ENCODE results near the gene YJEFN3.

The YJEFN3 gene

GRCh38 chr19:19488875-19489690 is 39.6 kb upstream of the YJEFN3 start:
- H3K36me3 ChIP-seq (ENCODE audit: control insufficient read depth, insufficient read depth, low read length, severe bottlenecking) = peaks cover 18% of the 10 kb centered on the region
- H3K4me1 ChIP-seq (ENCODE audit: control insufficient read depth, insufficient read depth, low read length) = peaks cover 33% of the 10 kb centered on the region
- H3K27me3 ChIP-seq (replicated peaks; ENCODE audit: control insufficient read depth, insufficient read depth, low read length) = no peaks in the 10 kb centered on the region
- peak overlapping the region; percentile 84 for H3K9ac ChIP-seq (ENCODE audit: low read length)
- no peaks in the 10 kb centered on the region for H3K9me3 ChIP-seq (ENCODE audit: control insufficient read depth, low read length)
- peak overlapping the region; percentile 76 for H3K4me3 ChIP-seq (ENCODE audit: low read length)
- peak; percentile 90 for DNase-seq (ENCODE audit: low read depth)

- Histone ChIP-seq H3K9me3 (ENCODE audit: control insufficient read depth, low read length) (no peaks in the 10 kb centered on the region), H3K36me3 (ENCODE audit: control insufficient read depth, insufficient read depth, low read length, severe bottlenecking) (peaks cover 25% of the 10 kb centered on the region), H3K4me3 (ENCODE audit: low read length) (peak overlapping the region; percentile 76), H3K27me3 (replicated peaks; ENCODE audit: control insufficient read depth, insufficient read depth, low read length) (no peaks in the 10 kb centered on the region), H3K4me1 (ENCODE audit: control insufficient read depth, insufficient read depth, low read length) (peaks cover 32% of the 10 kb centered on the region), H3K9ac (ENCODE audit: low read length) (peak overlapping the region; percentile 84)
- no peak for DNase-seq (ENCODE audit: low read depth)
Measured at GRCh38 chr19:19489804-19490204, 38.9 kb upstream of the YJEFN3 start.

DNA sequence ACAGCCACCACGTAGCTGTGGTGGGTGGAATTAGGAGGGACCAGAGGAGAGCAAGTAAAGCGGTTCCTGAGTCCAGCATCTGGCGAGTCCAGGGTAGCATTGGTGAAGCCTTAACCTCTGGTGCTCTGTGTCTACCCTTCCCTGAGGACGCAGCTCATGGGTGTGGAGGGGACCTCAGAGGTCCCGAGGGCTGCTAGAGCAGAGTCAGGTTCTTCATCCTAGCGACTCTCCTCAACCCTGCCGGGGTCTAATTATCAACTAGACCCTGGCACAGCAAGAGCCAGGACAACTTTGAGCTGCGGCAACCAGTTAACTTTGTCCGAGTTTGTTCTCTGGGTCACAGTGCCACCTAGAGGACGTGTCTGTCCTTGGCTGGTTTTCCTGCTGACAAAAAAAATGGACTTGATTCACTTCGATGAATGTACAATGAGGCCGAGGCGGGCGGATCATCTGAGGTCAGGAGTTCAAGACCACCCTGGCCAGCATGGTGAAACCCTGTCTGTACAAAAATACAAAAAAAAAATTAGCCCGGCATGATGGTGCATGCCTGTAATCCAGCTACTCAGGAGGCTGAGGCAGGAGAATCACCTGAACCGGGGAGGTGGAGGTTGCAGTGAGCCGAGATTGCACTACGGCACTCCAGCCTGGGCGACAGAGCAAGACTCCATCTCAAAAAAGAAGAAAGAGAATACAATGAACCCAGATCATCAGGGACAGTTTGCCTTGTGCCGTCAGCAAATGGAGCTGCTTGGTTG is 38.3 kb upstream of the YJEFN3 start:
- Histone ChIP-seq H3K36me3 (ENCODE audit: control insufficient read depth, insufficient read depth, low read length, severe bottlenecking) (peaks cover 26% of the 10 kb centered on the region), H3K27me3 (replicated peaks; ENCODE audit: control insufficient read depth, insufficient read depth, low read length) (no peaks in the 10 kb centered on the region), H3K9me3 (ENCODE audit: control insufficient read depth, low read length) (no peaks in the 10 kb centered on the region), H3K9ac (ENCODE audit: low read length) (peak overlapping the region; percentile 84), H3K4me3 (ENCODE audit: low read length) (peak overlapping the region; percentile 76), H3K4me1 (ENCODE audit: control insufficient read depth, insufficient read depth, low read length) (peaks cover 26% of the 10 kb centered on the region)
- peak; percentile 92 for DNase-seq (ENCODE audit: low read depth)

GRCh38 chr19:19491321-19492025 is 37.2 kb upstream of the YJEFN3 start:
- Histone ChIP-seq H3K9ac (ENCODE audit: low read length) (no peak overlapping the region), H3K4me3 (ENCODE audit: low read length) (no peak overlapping the region), H3K4me1 (ENCODE audit: control insufficient read depth, insufficient read depth, low read length) (peaks cover 22% of the 10 kb centered on the region), H3K36me3 (ENCODE audit: control insufficient read depth, insufficient read depth, low read length, severe bottlenecking) (peaks cover 31% of the 10 kb centered on the region), H3K27me3 (replicated peaks; ENCODE audit: control insufficient read depth, insufficient read depth, low read length) (no peaks in the 10 kb centered on the region), H3K9me3 (ENCODE audit: control insufficient read depth, low read length) (no peaks in the 10 kb centered on the region)
- DNase-seq (ENCODE audit: low read depth) = no peak

DNA sequence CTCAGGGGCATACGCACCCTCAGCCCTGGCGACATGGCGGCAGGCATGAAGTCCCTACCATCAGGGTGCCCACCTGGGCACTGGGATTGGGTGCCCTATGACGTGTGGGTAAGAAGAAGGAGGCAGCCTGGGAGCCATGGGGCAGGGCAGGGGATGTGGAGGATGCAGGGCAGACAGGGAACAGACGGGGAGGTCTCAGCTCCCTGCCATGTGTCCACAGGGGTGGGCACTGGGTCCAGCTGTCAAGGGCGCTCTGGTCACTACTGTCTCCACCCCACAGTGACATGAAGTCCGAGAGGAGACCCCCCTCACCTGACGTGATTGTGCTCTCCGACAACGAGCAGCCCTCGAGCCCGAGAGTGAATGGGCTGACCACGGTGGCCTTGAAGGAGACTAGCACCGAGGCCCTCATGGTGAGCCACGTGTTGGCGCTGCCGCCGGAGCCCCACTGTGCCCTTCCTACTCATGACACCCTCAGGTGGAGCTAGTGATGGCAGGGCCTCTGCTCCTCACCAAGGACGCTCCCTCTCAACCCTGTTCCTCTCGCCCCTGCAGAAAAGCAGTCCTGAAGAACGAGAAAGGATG is 36.6 kb upstream of the YJEFN3 start:
- H3K36me3 ChIP-seq (ENCODE audit: control insufficient read depth, insufficient read depth, low read length, severe bottlenecking) = peaks cover 35% of the 10 kb centered on the region
- no peak for DNase-seq (ENCODE audit: low read depth)
- H3K9me3 ChIP-seq (ENCODE audit: control insufficient read depth, low read length) = no peaks in the 10 kb centered on the region
- no peak overlapping the region for H3K9ac ChIP-seq (ENCODE audit: low read length)
- H3K27me3 ChIP-seq (replicated peaks; ENCODE audit: control insufficient read depth, insufficient read depth, low read length) = no peaks in the 10 kb centered on the region
- no peak overlapping the region for H3K4me3 ChIP-seq (ENCODE audit: low read length)
- peaks cover 22% of the 10 kb centered on the region for H3K4me1 ChIP-seq (ENCODE audit: control insufficient read depth, insufficient read depth, low read length)

GRCh38 chr19:19493841-19494546 is 34.7 kb upstream of the YJEFN3 start:
- Histone ChIP-seq H3K36me3 (ENCODE audit: control insufficient read depth, insufficient read depth, low read length, severe bottlenecking) (peaks cover 47% of the 10 kb centered on the region), H3K27me3 (replicated peaks; ENCODE audit: control insufficient read depth, insufficient read depth, low read length) (no peaks in the 10 kb centered on the region), H3K9ac (ENCODE audit: low read length) (no peak overlapping the region), H3K4me3 (ENCODE audit: low read length) (no peak overlapping the region), H3K9me3 (ENCODE audit: control insufficient read depth, low read length) (no peaks in the 10 kb centered on the region), H3K4me1 (ENCODE audit: control insufficient read depth, insufficient read depth, low read length) (peaks cover 13% of the 10 kb centered on the region)
- DNase-seq (ENCODE audit: low read depth) = no peak

DNA sequence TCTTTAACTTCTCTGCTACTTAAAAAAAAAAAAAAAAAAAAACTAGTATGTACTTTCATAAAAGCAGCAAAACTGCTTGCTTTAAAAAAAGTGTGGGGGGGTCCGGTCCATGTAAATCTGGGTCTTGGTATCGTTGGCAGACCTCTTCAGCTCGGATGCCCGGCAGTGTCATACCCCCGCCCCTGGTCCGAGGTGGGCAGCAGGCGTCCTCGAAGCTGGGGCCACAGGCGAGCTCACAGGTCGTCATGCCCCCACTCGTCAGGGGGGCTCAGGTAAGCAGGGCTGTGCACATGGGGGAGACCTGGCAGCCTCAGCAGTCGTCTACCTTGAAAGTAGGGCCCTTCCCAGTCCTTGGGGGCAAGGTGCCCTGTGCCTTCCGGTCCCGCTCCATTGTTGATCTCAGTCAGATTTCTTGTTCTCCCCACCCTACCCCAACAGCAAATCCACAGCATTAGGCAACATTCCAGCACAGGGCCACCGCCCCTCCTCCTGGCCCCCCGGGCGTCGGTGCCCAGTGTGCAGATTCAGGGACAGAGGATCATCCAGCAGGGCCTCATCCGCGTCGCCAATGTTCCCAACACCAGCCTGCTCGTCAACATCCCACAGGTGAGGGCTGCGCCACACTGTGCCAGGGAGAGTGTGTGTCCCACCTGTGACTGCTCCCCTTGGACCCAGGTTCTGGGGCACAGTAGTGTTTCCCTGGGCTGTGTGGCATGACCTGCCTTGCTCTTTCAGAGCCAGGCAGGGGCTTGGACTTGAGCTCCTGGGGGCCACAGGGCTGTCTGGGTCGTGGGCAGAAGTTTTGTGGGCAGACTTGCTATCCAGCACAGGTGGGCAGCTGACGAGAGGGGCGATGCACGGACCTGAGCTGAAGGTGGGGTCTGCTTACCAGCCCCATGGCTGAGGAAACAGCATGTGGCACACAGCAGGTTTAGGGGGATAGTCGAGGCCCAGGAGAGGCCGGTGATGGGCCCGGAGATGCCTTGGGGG is 32.8 kb upstream of the YJEFN3 start:
- Histone ChIP-seq H3K4me3 (ENCODE audit: low read length) (no peak overlapping the region), H3K4me1 (ENCODE audit: control insufficient read depth, insufficient read depth, low read length) (no peaks in the 10 kb centered on the region), H3K27me3 (replicated peaks; ENCODE audit: control insufficient read depth, insufficient read depth, low read length) (no peaks in the 10 kb centered on the region), H3K9me3 (ENCODE audit: control insufficient read depth, low read length) (no peaks in the 10 kb centered on the region), H3K9ac (ENCODE audit: low read length) (no peak overlapping the region), H3K36me3 (ENCODE audit: control insufficient read depth, insufficient read depth, low read length, severe bottlenecking) (peaks cover 65% of the 10 kb centered on the region)
- DNase-seq (ENCODE audit: low read depth) = no peak

DNA sequence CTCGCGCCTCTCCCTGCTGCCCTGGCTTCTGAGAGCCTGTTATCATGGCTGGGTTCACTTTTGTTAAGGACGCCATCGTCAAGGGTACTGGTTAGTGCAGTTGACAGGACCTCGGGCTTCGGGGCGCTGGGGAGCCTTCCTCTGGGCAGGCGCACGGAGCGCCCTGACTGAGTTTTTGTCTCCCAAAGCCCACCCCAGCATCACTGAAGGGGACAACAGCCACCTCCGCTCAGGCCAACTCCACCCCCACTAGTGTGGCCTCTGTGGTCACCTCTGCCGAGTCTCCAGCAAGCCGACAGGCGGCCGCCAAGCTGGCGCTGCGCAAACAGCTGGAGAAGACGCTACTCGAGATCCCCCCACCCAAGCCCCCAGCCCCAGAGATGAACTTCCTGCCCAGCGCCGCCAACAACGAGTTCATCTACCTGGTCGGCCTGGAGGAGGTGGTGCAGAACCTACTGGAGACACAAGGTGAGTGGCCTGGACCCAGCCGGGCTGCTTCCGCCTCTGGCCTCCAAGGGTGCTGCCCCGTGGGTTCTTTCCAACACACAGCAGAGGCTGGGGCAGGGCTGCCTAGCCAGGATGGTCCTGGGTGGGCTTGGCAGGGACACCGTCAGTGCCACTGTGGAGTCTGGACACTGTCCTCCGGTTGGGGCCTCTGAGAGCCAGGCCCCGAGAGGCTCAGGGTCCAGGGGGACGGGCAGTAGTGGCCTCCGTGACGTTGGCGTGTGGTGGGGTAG is 30.3 kb upstream of the YJEFN3 start:
- Histone ChIP-seq H3K27me3 (replicated peaks; ENCODE audit: control insufficient read depth, insufficient read depth, low read length) (no peaks in the 10 kb centered on the region), H3K9me3 (ENCODE audit: control insufficient read depth, low read length) (no peaks in the 10 kb centered on the region), H3K36me3 (ENCODE audit: control insufficient read depth, insufficient read depth, low read length, severe bottlenecking) (peaks cover 81% of the 10 kb centered on the region), H3K4me1 (ENCODE audit: control insufficient read depth, insufficient read depth, low read length) (no peaks in the 10 kb centered on the region), H3K9ac (ENCODE audit: low read length) (no peak overlapping the region), H3K4me3 (ENCODE audit: low read length) (no peak overlapping the region)
- no peak for DNase-seq (ENCODE audit: low read depth)

GRCh38 chr19:19499272-19499995 is 29.3 kb upstream of the YJEFN3 start:
- H3K36me3 ChIP-seq (ENCODE audit: control insufficient read depth, insufficient read depth, low read length, severe bottlenecking) = peaks cover 82% of the 10 kb centered on the region
- H3K4me1 ChIP-seq (ENCODE audit: control insufficient read depth, insufficient read depth, low read length) = no peaks in the 10 kb centered on the region
- DNase-seq (ENCODE audit: low read depth) = no peak
- no peaks in the 10 kb centered on the region for H3K27me3 ChIP-seq (replicated peaks; ENCODE audit: control insufficient read depth, insufficient read depth, low read length)
- H3K9me3 ChIP-seq (ENCODE audit: control insufficient read depth, low read length) = no peaks in the 10 kb centered on the region
- no peak overlapping the region for H3K4me3 ChIP-seq (ENCODE audit: low read length)
- H3K9ac ChIP-seq (ENCODE audit: low read length) = no peak overlapping the region
